Mesodermal cell (in vitro differentiated cells): ENCODE measurements around the gene GATAD2A.

ENCODE experiments used
- H3K27ac ChIP-seq: 2 replicates; pipeline ENCODE4 v1.7.0; 2013; ENCODE audit warnings: mild to moderate bottlenecking, low read depth, low read length, moderate library complexity; ENCODE audit not compliant: severe bottlenecking
- H3K36me3 ChIP-seq: 2 replicates; pipeline ENCODE4 v1.7.1; 2013; ENCODE audit warnings: mild to moderate bottlenecking, low read length, moderate library complexity; ENCODE audit not compliant: control insufficient read depth, insufficient read depth
- H3K4me1 ChIP-seq: one replicate; pipeline ENCODE4 v1.7.1; 2013; ENCODE audit warnings: mild to moderate bottlenecking, low read length; ENCODE audit not compliant: insufficient read depth, control insufficient read depth, poor library complexity, severe bottlenecking
- H3K4me3 ChIP-seq: 2 replicates; pipeline ENCODE4 v1.7.0; 2013; ENCODE audit warnings: low read length, control low read depth, mild to moderate bottlenecking; ENCODE audit not compliant: insufficient read depth, poor library complexity, severe bottlenecking; ENCODE audit errors: extremely low read depth
- H3K9me3 ChIP-seq: 2 replicates; pipeline ENCODE4 v1.7.1; 2013; ENCODE audit warnings: mild to moderate bottlenecking, low read length, moderate library complexity; ENCODE audit not compliant: control insufficient read depth
- WGBS, 2 experiments: methylation state at CpG; one replicate each; pipeline ENCODE4 v1.1.5; 2013; ENCODE audit warnings: missing lambda C conversion rate in 2 of 2; ENCODE audit not compliant: insufficient coverage in 2 of 2; 5-methylcytosine and 5-hydroxymethylcytosine counted together

GATAD2A gene

DNA sequence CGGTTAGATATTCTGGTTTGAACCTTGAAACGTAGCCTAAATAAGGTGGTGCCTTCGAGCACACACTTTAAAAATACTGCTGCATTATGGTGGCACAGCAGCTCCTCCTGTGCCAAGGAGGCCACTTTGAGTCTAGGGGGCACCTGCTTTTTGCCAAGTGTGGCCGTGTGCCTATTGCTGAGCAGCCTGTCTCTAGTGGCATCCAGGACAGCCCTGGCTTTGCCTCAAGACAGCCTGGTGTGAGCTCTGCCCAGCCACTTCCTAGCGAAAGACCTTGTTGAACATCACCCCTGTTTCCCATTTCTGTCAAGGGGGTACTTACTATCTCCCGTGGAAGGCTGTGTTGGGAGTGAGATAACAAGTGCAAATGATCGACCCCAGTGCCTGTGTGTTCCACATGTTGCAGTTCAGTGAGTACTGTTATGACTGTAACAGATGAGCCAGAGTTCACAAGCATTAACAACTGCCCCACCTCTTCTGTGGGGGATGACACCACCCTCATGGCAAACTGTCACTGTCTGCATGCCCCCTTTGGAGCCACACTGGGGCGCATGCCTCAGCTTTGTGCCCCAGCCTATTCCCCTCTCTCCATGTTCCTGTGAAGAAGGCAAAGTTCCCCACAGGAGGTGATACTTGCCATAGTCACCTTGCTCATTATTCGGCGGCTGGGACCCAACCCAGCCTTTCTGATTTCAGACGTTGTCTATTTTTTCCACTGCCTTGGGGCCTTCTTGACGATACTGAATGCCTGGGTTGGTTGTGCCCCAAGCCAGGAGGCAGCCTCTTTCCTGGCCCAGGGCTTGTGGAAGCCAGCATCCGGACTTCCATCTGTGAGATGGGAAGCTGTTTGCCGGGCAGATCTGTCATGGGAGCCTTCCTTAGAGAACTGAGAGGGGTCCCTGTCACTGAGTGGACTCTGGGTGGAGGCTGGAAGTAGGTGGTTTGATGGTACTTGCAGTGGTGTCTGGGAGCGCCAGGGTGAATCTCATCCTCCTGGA, 5.4 kb downstream of the GATAD2A start:
- Histone ChIP-seq H3K36me3 (peaks cover 42% of the 10 kb centered on the region), H3K9me3 (no peaks in the 10 kb centered on the region), H3K4me3 (no peak overlapping the region), H3K4me1 (peaks cover 20% of the 10 kb centered on the region), H3K27ac (no peak overlapping the region)
- 89 to 95% methylated on average over 12 to 13 of the region's 15 CpGs for WGBS, 2 experiments

GRCh38 chr19:19416280-19416679, 10.8 kb downstream of the GATAD2A start:
- no peak overlapping the region for H3K27ac ChIP-seq
- H3K4me1 ChIP-seq: no peaks in the 10 kb centered on the region
- peaks cover 34% of the 10 kb centered on the region for H3K36me3 ChIP-seq
- no peaks in the 10 kb centered on the region for H3K9me3 ChIP-seq
- 100% methylated on average over 1 of the region's 1 CpG for WGBS, 2 experiments
- H3K4me3 ChIP-seq: no peak overlapping the region

DNA sequence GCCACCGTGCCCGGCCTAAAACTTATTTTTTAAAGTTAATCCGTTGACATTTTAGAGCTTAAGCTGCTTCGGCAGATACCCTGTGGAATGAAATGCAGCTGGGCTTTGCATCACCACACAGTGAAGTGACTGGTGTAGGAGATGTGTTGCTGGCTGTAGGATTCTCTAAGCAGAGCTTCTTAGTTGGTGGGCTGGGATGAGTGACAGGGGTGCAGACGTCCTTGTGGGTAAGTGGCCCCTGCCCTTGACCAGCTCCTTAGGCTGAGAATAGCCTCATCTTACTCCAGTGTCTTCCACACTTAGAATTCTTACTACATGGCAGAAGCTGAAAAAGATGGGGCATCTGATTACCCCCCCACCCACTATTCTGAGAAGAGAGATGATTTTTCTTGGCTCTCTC, 11.6 kb downstream of the GATAD2A start:
- no peak overlapping the region for H3K4me3 ChIP-seq
- WGBS, 2 experiments: 91 to 95% methylated on average over 4 of the region's 5 CpGs
- H3K27ac ChIP-seq: no peak overlapping the region
- H3K9me3 ChIP-seq: no peaks in the 10 kb centered on the region
- no peaks in the 10 kb centered on the region for H3K4me1 ChIP-seq
- H3K36me3 ChIP-seq: peaks cover 34% of the 10 kb centered on the region

- peaks cover 29% of the 10 kb centered on the region for H3K36me3 ChIP-seq
- H3K4me1 ChIP-seq: no peaks in the 10 kb centered on the region
- H3K4me3 ChIP-seq: no peak overlapping the region
- no peak overlapping the region for H3K27ac ChIP-seq
- 89 to 91% methylated on average over 9 to 10 of the region's 10 CpGs for WGBS, 2 experiments
- no peaks in the 10 kb centered on the region for H3K9me3 ChIP-seq
Observed at GRCh38 chr19:19417628-19418245, 12.3 kb downstream of the GATAD2A start.

DNA sequence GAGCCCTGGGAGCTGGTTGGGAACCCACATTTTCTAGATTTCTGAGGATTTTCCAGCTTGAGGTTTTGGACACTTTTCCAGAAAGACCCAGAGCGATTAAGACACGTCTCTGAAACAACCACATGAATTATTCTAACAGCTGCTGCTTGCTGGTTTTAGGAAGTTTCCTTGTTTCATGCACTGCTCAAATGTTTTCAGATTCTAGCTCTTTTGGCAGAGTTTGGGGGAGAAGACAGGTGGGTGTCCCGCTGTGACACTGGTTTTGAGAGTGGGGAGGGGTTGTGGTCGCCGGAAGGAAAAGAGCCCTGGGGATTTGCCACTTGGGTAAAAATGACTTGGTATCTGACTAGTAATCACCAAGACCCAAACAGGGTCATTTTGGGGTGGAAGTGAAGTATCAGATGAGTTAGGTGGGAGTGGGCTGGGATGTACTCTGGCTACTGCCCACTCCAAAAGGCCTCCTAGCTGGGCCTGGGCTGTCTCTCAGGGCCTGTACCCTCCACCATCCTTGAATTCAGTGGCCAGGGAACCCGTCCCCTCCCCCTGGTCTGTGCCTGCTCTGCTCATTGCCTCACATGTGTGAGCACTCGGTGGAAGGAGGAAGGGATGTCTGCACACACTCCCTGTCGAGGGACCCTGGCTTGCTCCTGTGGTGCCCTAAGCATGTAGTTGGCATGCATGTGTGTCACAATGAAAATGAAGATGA, 13.2 kb downstream of the GATAD2A start:
- no peaks in the 10 kb centered on the region for H3K4me1 ChIP-seq
- no peak overlapping the region for H3K4me3 ChIP-seq
- H3K36me3 ChIP-seq: peaks cover 34% of the 10 kb centered on the region
- H3K9me3 ChIP-seq: no peaks in the 10 kb centered on the region
- H3K27ac ChIP-seq: no peak overlapping the region
- 89 to 90% methylated on average over 4 to 6 of the region's 8 CpGs for WGBS, 2 experiments

- 98 to 99% methylated on average over 15 to 20 of the region's 21 CpGs for WGBS, 2 experiments
- no peaks in the 10 kb centered on the region for H3K9me3 ChIP-seq
Observed at GRCh38 chr19:19420570-19421298, 15.3 kb downstream of the GATAD2A start.

DNA sequence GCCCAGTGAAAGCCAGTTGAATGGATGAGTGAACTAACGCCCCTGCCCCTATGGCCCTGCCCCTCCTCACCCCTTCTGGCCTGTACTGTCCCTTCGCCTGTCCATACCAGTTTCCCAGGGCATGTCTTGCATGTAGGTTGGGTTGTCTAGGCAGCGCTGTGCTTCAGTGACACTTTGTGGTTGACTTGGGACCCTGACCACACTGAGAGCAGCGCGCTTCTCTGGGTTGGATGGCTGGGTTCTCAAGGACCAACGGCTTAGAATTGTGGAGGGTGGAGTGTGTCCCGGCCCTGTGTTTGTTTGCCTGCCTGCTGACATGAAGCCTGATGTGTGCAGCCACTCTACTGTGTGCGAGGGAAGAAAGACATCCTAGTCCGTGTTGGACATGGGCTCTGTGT, 15.8 kb downstream of the GATAD2A start:
- H3K27ac ChIP-seq: no peak overlapping the region
- H3K4me3 ChIP-seq: no peak overlapping the region
- H3K4me1 ChIP-seq: no peaks in the 10 kb centered on the region
- H3K36me3 ChIP-seq: peaks cover 19% of the 10 kb centered on the region
- no peaks in the 10 kb centered on the region for H3K9me3 ChIP-seq
- 95 to 97% methylated on average over 5 to 9 of the region's 9 CpGs for WGBS, 2 experiments

More at GRCh38 chr19:19420570-19421298, 15.3 kb downstream of the GATAD2A start:
- H3K36me3 ChIP-seq: peaks cover 20% of the 10 kb centered on the region
- no peak overlapping the region for H3K4me3 ChIP-seq
- no peaks in the 10 kb centered on the region for H3K4me1 ChIP-seq
- H3K27ac ChIP-seq: no peak overlapping the region

- no peak overlapping the region for H3K27ac ChIP-seq
- no peaks in the 10 kb centered on the region for H3K9me3 ChIP-seq
- 92 to 93% methylated on average over 4 to 5 of the region's 5 CpGs for WGBS, 2 experiments
- no peaks in the 10 kb centered on the region for H3K4me1 ChIP-seq
- H3K36me3 ChIP-seq: peaks cover 24% of the 10 kb centered on the region
- H3K4me3 ChIP-seq: no peak overlapping the region
Observed at GRCh38 chr19:19422156-19422555, 16.7 kb downstream of the GATAD2A start.

GRCh38 chr19:19423322-19423721, 17.8 kb downstream of the GATAD2A start:
- no peaks in the 10 kb centered on the region for H3K4me1 ChIP-seq
- H3K4me3 ChIP-seq: no peak overlapping the region
- no peak overlapping the region for H3K27ac ChIP-seq
- no peaks in the 10 kb centered on the region for H3K9me3 ChIP-seq
- WGBS, 2 experiments: 98 to 100% methylated on average over 5 of the region's 8 CpGs
- peaks cover 31% of the 10 kb centered on the region for H3K36me3 ChIP-seq
